PC-3 (cell line): ENCODE measurements around the gene IRF2. TPM values are rescaled to one million over a fixed set of nuclear protein-coding genes. Genes with fewer than 3 reads are reported as not detected.

Experiments used
- ATAC-seq: fragments of 200-7000 bp; cut with Tn5 transposase; 2 replicates; pipeline ENCODE4 v1.9.1; 2020; ENCODE audit warnings: mild to moderate bottlenecking, moderate library complexity
- BruUV-seq: library from RNA; stranded (reverse); fragments of 400-500 nt; replicated peaks from 2 replicates; lab custom pipeline; 2021; lab: Mats Ljungman, UMichigan
- CTCF ChIA-PET: fragments of 300-600 bp; sonication (Branson Sonifier 250); formaldehyde crosslinking; loops from one replicate; lab custom pipeline; 2022; ENCODE audit warnings: antibody characterized with exemption; lab: Charles Lee
- POLR2A ChIA-PET: fragments of 300-600 bp; sonication (Branson Sonifier 250); formaldehyde crosslinking; loops from one replicate; lab custom pipeline; 2022; ENCODE audit warnings: antibody characterized with exemption; ENCODE audit not compliant: unreplicated experiment; lab: Charles Lee
- DNase-seq: peaks from one replicate; pipeline ENCODE4 v3.0.0-alpha.2; 2015
- H2AFZ ChIP-seq: fragments of 300-600 bp; sonication (generic); 2 replicates; pipeline ENCODE4 v1.6.0; 2016; ENCODE audit warnings: antibody characterized with exemption, low read length
- H3F3A ChIP-seq: fragments of 300-600 bp; sonication (generic); one replicate; pipeline ENCODE4 v1.6.0; 2017; ENCODE audit warnings: antibody characterized with exemption, low read length, control low read depth, mild to moderate bottlenecking; ENCODE audit not compliant: unreplicated experiment
- H3K27ac ChIP-seq: fragments of 300-600 bp; sonication (generic); 2 replicates; pipeline ENCODE4 v1.5.1; 2016; ENCODE audit warnings: mild to moderate bottlenecking, low read length
- H3K27me3 ChIP-seq: fragments of 300-600 bp; sonication (generic); 2 replicates; pipeline ENCODE4 v1.6.1; 2016; ENCODE audit warnings: low read length, mixed read lengths
- H3K36me3 ChIP-seq: fragments of 300-600 bp; sonication (generic); 2 replicates; pipeline ENCODE4 v1.6.1; 2016; ENCODE audit warnings: low read depth, mixed run types, low read length, mixed read lengths
- H3K4me1 ChIP-seq: fragments of 300-600 bp; sonication (generic); 2 replicates; pipeline ENCODE4 v1.5.1; 2016; ENCODE audit warnings: low read length; ENCODE audit not compliant: insufficient read depth
- H3K4me2 ChIP-seq: fragments of 300-600 bp; sonication (generic); 2 replicates; pipeline ENCODE4 v1.6.0; 2016; ENCODE audit warnings: low read length
- H3K4me3 ChIP-seq: fragments of 300-600 bp; sonication (generic); 2 replicates; pipeline ENCODE4 v1.5.1; 2016; ENCODE audit warnings: mild to moderate bottlenecking, low read length, mixed read lengths
- H3K79me2 ChIP-seq: fragments of 300-600 bp; sonication (generic); 2 replicates; pipeline ENCODE4 v1.6.1; 2017; ENCODE audit warnings: low read length, mixed read lengths
- H3K9ac ChIP-seq: fragments of 300-600 bp; sonication (generic); 2 replicates; pipeline ENCODE4 v1.6.0; 2016; ENCODE audit warnings: mild to moderate bottlenecking, low read length
- H3K9me2 ChIP-seq: fragments of 300-600 bp; sonication (generic); replicated peaks from 2 replicates; pipeline ENCODE4 v1.6.1; 2016; ENCODE audit warnings: mixed run types, low read length, mixed read lengths
- H3K9me3 ChIP-seq: fragments of 300-600 bp; sonication (generic); 2 replicates; pipeline ENCODE4 v1.6.1; 2016; ENCODE audit warnings: low read length, mixed read lengths
- H4K20me1 ChIP-seq: fragments of 300-600 bp; sonication (generic); 2 replicates; pipeline ENCODE4 v1.6.1; 2016; ENCODE audit warnings: low read length, mixed read lengths
- CTCF ChIP-seq: fragments of 300-600 bp; sonication (generic); conservative IDR thresholded peaks from 2 replicates; pipeline ENCODE4 v1.5.1; 2017; ENCODE audit warnings: antibody characterized with exemption, low read depth, mild to moderate bottlenecking, low read length
- EZH2 ChIP-seq: fragments of 300-600 bp; sonication (generic); IDR thresholded peaks from one replicate; pipeline ENCODE4 v1.6.1; 2017; ENCODE audit warnings: antibody characterized with exemption, mild to moderate bottlenecking, low read length; ENCODE audit not compliant: unreplicated experiment
- EZH2phosphoT487 ChIP-seq: fragments of 300-600 bp; sonication (generic); IDR thresholded peaks from 2 replicates; pipeline ENCODE4 v1.6.1; 2018; ENCODE audit warnings: mild to moderate bottlenecking, antibody characterized with exemption, low read length, borderline replicate concordance
- intact Hi-C: fragments of 100-400 bp; cut with micrococcal nuclease; formaldehyde crosslinking; loops from 2 replicates; pipeline ENCODE4 v1.9.0; 2023
- total RNA-seq: library from RNA; depleted of rRNA; stranded (reverse); fragments of >200 nt; gene quantifications from 2 replicates; pipeline ENCODE4 v1.2.3, GENCODE V29; 2014

Gene IRF2
- total RNA-seq, 1 experiment from 2014 or later: 7.7 TPM

GRCh38 chr4:184370711-184371389 lies 103.5 kb downstream of the IRF2 start:
- H3K9me3 ChIP-seq: no peaks in the 10 kb centered on the region
- H4K20me1 ChIP-seq: no peaks in the 10 kb centered on the region
- POLR2A ChIA-PET: no interaction called here
- CTCF ChIA-PET: no interaction called here
- no peaks in the 10 kb centered on the region for H3K79me2 ChIP-seq
- intact Hi-C loops: no loop called here
- TF ChIP-seq CTCF (no peak), EZH2phosphoT487 (no peak), EZH2 (no peak)
- no peak overlapping the region for H3K9ac ChIP-seq
- no peaks in the 10 kb centered on the region for H3K27me3 ChIP-seq
- ATAC-seq (no peak), DNase-seq (no peak)
- H3K4me1 ChIP-seq: peaks cover 14% of the 10 kb centered on the region
- no peaks in the 10 kb centered on the region for H3F3A ChIP-seq
- H3K9me2 ChIP-seq: no peaks in the 10 kb centered on the region
- H3K4me2 ChIP-seq: no peak overlapping the region
- no TSS peak for BruUV-seq
- no peaks in the 10 kb centered on the region for H3K36me3 ChIP-seq
- H3K4me3 ChIP-seq: no peak overlapping the region
- H2AFZ ChIP-seq: no peak overlapping the region
- H3K27ac ChIP-seq: no peak overlapping the region

- no peak for ATAC-seq
Measured at GRCh38 chr4:184369871-184370270, 104.5 kb downstream of the IRF2 start.

More at GRCh38 chr4:184369871-184370270, 104.5 kb downstream of the IRF2 start:
- TF ChIP-seq EZH2phosphoT487: no peak
- no peak for TF ChIP-seq CTCF
- no peak for TF ChIP-seq EZH2
- H2AFZ ChIP-seq: no peak overlapping the region
- ChIA-PET CTCF (no interaction called here), POLR2A (no interaction called here)
- H3K9ac ChIP-seq: no peak overlapping the region
- H3K4me1 ChIP-seq: peaks cover 5% of the 10 kb centered on the region
- no peak overlapping the region for H3K4me3 ChIP-seq
- no peaks in the 10 kb centered on the region for H4K20me1 ChIP-seq
- no peak overlapping the region for H3K4me2 ChIP-seq
- no peaks in the 10 kb centered on the region for H3K9me2 ChIP-seq
- DNase-seq: no peak
- H3F3A ChIP-seq: no peaks in the 10 kb centered on the region
- BruUV-seq: no TSS peak
- no peaks in the 10 kb centered on the region for H3K79me2 ChIP-seq
- no peaks in the 10 kb centered on the region for H3K27me3 ChIP-seq
- no peaks in the 10 kb centered on the region for H3K9me3 ChIP-seq
- H3K27ac ChIP-seq: no peak overlapping the region
- intact Hi-C loops: no loop called here
- H3K36me3 ChIP-seq: no peaks in the 10 kb centered on the region
